H1 (cell line): ENCODE results near the gene KNOP1. TPM values are rescaled to one million over a fixed set of nuclear protein-coding genes. Genes with fewer than 3 reads are reported as not detected.

Experiments used
- CTCF ChIA-PET: fragments of 300-600 bp; sonication (Branson Sonifier 250); formaldehyde crosslinking; loops from one replicate; lab custom pipeline; 2021; ENCODE audit not compliant: partially characterized antibody; lab: Charles Lee
- POLR2A ChIA-PET: fragments of 300-600 bp; sonication (Branson Sonifier 250); formaldehyde crosslinking; loops from one replicate; lab custom pipeline; 2021; ENCODE audit warnings: inconsistent platforms; ENCODE audit not compliant: partially characterized antibody; lab: Charles Lee
- DNase-seq, 2 experiments: peaks; one replicate each; pipeline versions ENCODE4 v3.0.0 to v3.0.0-alpha.2; 2010 to 2022; ENCODE audit warnings: low spot score in 2 of 2, low read depth in 1 of 2, mixed read lengths in 1 of 2
- FAIRE-seq: peaks from 2 replicates; lab custom pipeline; 2011; peaks lifted over from hg19 to GRCh38; lab: Jason Lieb, UNC
- H2AFZ ChIP-seq: 2 replicates; pipeline ENCODE4 v1.8.1; 2012; ENCODE audit warnings: low read length, inconsistent platforms
- H2AK5ac ChIP-seq: 2 replicates; pipeline ENCODE4 v1.6.1; 2013; ENCODE audit warnings: low read depth, low read length
- H2BK120ac ChIP-seq: replicated peaks from 2 replicates; pipeline ENCODE3; 2013; ENCODE audit warnings: low read depth, low read length, inconsistent platforms
- H2BK12ac ChIP-seq: 2 replicates; pipeline ENCODE4 v1.6.1; 2013; ENCODE audit warnings: low read depth, low read length
- H2BK15ac ChIP-seq: 2 replicates; pipeline ENCODE4 v1.6.1; 2013; ENCODE audit warnings: low read length
- H2BK20ac ChIP-seq: 2 replicates; pipeline ENCODE4 v1.6.1; 2013; ENCODE audit warnings: low read length
- H2BK5ac ChIP-seq: 2 replicates; pipeline ENCODE4 v1.6.1; 2013; ENCODE audit warnings: low read depth, low read length
- H3K14ac ChIP-seq: 2 replicates; pipeline ENCODE4 v1.6.1; 2013; ENCODE audit warnings: inconsistent platforms; ENCODE audit not compliant: insufficient read length
- H3K18ac ChIP-seq: 2 replicates; pipeline ENCODE4 v1.6.1; 2013; ENCODE audit warnings: low read length; ENCODE audit errors: extremely low read depth
- H3K23ac ChIP-seq: 2 replicates; pipeline ENCODE4 v1.6.1; 2013; ENCODE audit warnings: inconsistent platforms; ENCODE audit not compliant: insufficient read length
- H3K23me2 ChIP-seq: 2 replicates; pipeline ENCODE4 v1.6.1; 2013; ENCODE audit warnings: low read depth, low read length
- H3K27ac ChIP-seq: 2 replicates; pipeline ENCODE4 v1.6.1; 2011; ENCODE audit warnings: low read depth, low read length, inconsistent platforms
- H3K27me3 ChIP-seq, 4 experiments: replicated peaks in 1 of 4; 1 replicate in 1 of 4; 2 replicates in 3 of 4; pipeline versions ENCODE4 v1.6.1 to v1.8.1; 2011 to 2013; ENCODE audit warnings: low read length in 3 of 4, mild to moderate bottlenecking in 3 of 4, inconsistent platforms in 2 of 4, mixed read lengths in 2 of 4, moderate library complexity in 1 of 4; ENCODE audit not compliant: control insufficient read depth in 3 of 4, insufficient read depth in 3 of 4; ENCODE audit errors: extremely low read depth in 1 of 4
- H3K36me3 ChIP-seq, 4 experiments: 2 replicates each; pipeline versions ENCODE4 v1.6.1 to v1.8.1; 2011 to 2013; ENCODE audit warnings: mild to moderate bottlenecking in 4 of 4, low read length in 3 of 4, moderate library complexity in 2 of 4, control low read depth in 1 of 4, inconsistent platforms in 1 of 4; ENCODE audit not compliant: insufficient read depth in 4 of 4, control insufficient read depth in 2 of 4
- H3K4ac ChIP-seq: replicated peaks from 2 replicates; pipeline ENCODE3; 2013; ENCODE audit warnings: low read length, low read depth, mixed read lengths, inconsistent platforms; ENCODE audit not compliant: insufficient read length
- H3K4me1 ChIP-seq, 4 experiments: replicated peaks in 1 of 4; 1 replicate in 1 of 4; 2 replicates in 3 of 4; pipeline versions ENCODE4 v1.6.1 to v1.8.1; 2011 to 2013; ENCODE audit warnings: low read length in 3 of 4, inconsistent platforms in 2 of 4, mixed read lengths in 1 of 4; ENCODE audit not compliant: insufficient read depth in 4 of 4, control insufficient read depth in 3 of 4
- H3K4me2 ChIP-seq, 2 experiments: 2 replicates each; pipeline versions ENCODE4 v1.6.1 to v1.8.1; 2011 to 2013; ENCODE audit warnings: low read depth in 2 of 2, low read length in 2 of 2, control low read depth in 1 of 2, inconsistent platforms in 1 of 2, mild to moderate bottlenecking in 1 of 2; ENCODE audit not compliant: insufficient read depth in 1 of 2
- H3K4me3 ChIP-seq, 4 experiments: fragments of 200-600, 300-600 bp in 1 of 4; sonication (generic), shearing (Covaris generic), sonication (Bioruptor Twin) in 1 of 4; 2 replicates each; pipeline versions ENCODE4 v1.5.1 to v1.8.1; 2011 to 2016; ENCODE audit warnings: low read length in 4 of 4, low read depth in 3 of 4, control low read depth in 2 of 4, inconsistent platforms in 2 of 4, mild to moderate bottlenecking in 2 of 4, mixed read lengths in 1 of 4, moderate library complexity in 1 of 4; ENCODE audit not compliant: insufficient read depth in 2 of 4; ENCODE audit errors: extremely low read depth in 1 of 4
- H3K56ac ChIP-seq: replicated peaks from 2 replicates; pipeline ENCODE3; 2013; ENCODE audit warnings: low read depth, mild to moderate bottlenecking, mixed read lengths, low read length, inconsistent platforms; ENCODE audit not compliant: insufficient read length
- H3K79me1 ChIP-seq: 2 replicates; pipeline ENCODE4 v1.6.1; 2013; ENCODE audit warnings: low read depth, low read length, control low read depth
- H3K79me2 ChIP-seq, 2 experiments: 2 replicates each; pipeline versions ENCODE4 v1.6.1 to v1.8.1; 2012 to 2013; ENCODE audit warnings: low read length in 2 of 2, mild to moderate bottlenecking in 2 of 2, inconsistent platforms in 1 of 2; ENCODE audit not compliant: insufficient read depth in 2 of 2, control insufficient read depth in 1 of 2
- H3K9ac ChIP-seq, 4 experiments: replicated peaks in 1 of 4; 1 replicate in 1 of 4; 2 replicates in 3 of 4; pipeline versions ENCODE4 v1.6.1 to v1.8.1; 2011 to 2013; ENCODE audit warnings: low read depth in 3 of 4, low read length in 3 of 4, control low read depth in 2 of 4, mild to moderate bottlenecking in 2 of 4, moderate library complexity in 2 of 4, inconsistent platforms in 1 of 4; ENCODE audit errors: extremely low read depth in 1 of 4
- H3K9me3 ChIP-seq, 2 experiments: 2 replicates each; pipeline versions ENCODE4 v1.6.1 to v1.8.1; 2012 to 2013; ENCODE audit warnings: mild to moderate bottlenecking in 2 of 2, moderate library complexity in 2 of 2, control low read depth in 1 of 2, inconsistent platforms in 1 of 2, low read depth in 1 of 2, low read length in 1 of 2, mixed read lengths in 1 of 2; ENCODE audit not compliant: insufficient read depth in 2 of 2
- H4K20me1 ChIP-seq, 2 experiments: replicated peaks in 1 of 2; 2 replicates each; pipeline versions ENCODE3 to v1.8.1; 2011 to 2013; ENCODE audit warnings: inconsistent platforms in 2 of 2, low read length in 2 of 2, mild to moderate bottlenecking in 1 of 2; ENCODE audit not compliant: insufficient read depth in 2 of 2, control insufficient read depth in 1 of 2
- H4K5ac ChIP-seq: 2 replicates; pipeline ENCODE4 v1.6.1; 2013; ENCODE audit warnings: low read length, low read depth, mixed read lengths, inconsistent platforms; ENCODE audit not compliant: insufficient read length
- H4K8ac ChIP-seq: 2 replicates; pipeline ENCODE4 v1.8.0; 2013; ENCODE audit warnings: mild to moderate bottlenecking, moderate library complexity, low read length, inconsistent platforms; ENCODE audit not compliant: insufficient read depth; ENCODE audit errors: extremely low read depth
- H4K91ac ChIP-seq: replicated peaks from 2 replicates; pipeline ENCODE3; 2013; ENCODE audit warnings: low read length, mixed read lengths, inconsistent platforms; ENCODE audit not compliant: insufficient read length
- CHD2 ChIP-seq: IDR thresholded peaks from 2 replicates; pipeline ENCODE4 v1.6.1; 2012; ENCODE audit warnings: low read length, improper control_type of control experiment
- SIX5 ChIP-seq: IDR thresholded peaks from 2 replicates; pipeline ENCODE4 v1.6.1; 2011; ENCODE audit warnings: mild to moderate bottlenecking, low read depth, low read length
- SRF ChIP-seq: IDR thresholded peaks from 2 replicates; pipeline ENCODE4 v1.6.1; 2011; ENCODE audit warnings: mild to moderate bottlenecking, low read depth, low read length, moderate library complexity
- TBP ChIP-seq: IDR thresholded peaks from 2 replicates; pipeline ENCODE4 v1.6.1; 2011; ENCODE audit warnings: low read depth, low read length, improper control_type of control experiment
- TEAD4 ChIP-seq: IDR thresholded peaks from 2 replicates; pipeline ENCODE4 v1.6.1; 2012; ENCODE audit warnings: low read depth, low read length, inconsistent platforms, mixed read lengths
- USF2 ChIP-seq: IDR thresholded peaks from 2 replicates; pipeline ENCODE4 v1.6.1; 2011; ENCODE audit warnings: low read length, improper control_type of control experiment
- WGBS, 2 experiments: shearing (Covaris generic) in 1 of 2; methylation state at CpG; one replicate each; pipeline versions ENCODE4 v1.1.6 to v1.1.7; 2013 to 2015; ENCODE audit warnings: low lambda C conversion rate in 2 of 2, mixed read lengths in 2 of 2, inconsistent platforms in 1 of 2, low coverage in 1 of 2, missing lambda C conversion rate in 1 of 2; ENCODE audit not compliant: insufficient replicate concordance in 2 of 2, insufficient coverage in 1 of 2, insufficient read length in 1 of 2; ENCODE audit errors: extremely low coverage in 1 of 2, missing lambda C conversion rate in 1 of 2; 5-methylcytosine and 5-hydroxymethylcytosine counted together
- polyA plus RNA-seq, 7 experiments: library from polyadenylated mRNA; depleted of rRNA in 3 of 7; stranded (reverse) in 5 of 7; unstranded in 2 of 7; fragments of >200 nt in 5 of 7; fragments of 200-250 nt in 2 of 7; gene quantifications; 1 replicate in 5 of 7; 2 replicates in 1 of 7; 4 replicates in 1 of 7; pipeline versions ENCODE4 v1.2.1 to v1.2.3, GENCODE V29; 2011 to 2013; ENCODE audit warnings: missing spikeins in 2 of 7, mixed read lengths in 2 of 7
- total RNA-seq: library from RNA; stranded (reverse); fragmentation: NEBNext Ultra II Directional; extraction: Animal tissue kit (Norgen Biotek cat#: 25700); gene quantifications from 2 replicates; pipeline ENCODE4 v1.2.1, GENCODE V29; 2021

Gene KNOP1
- total and polyA plus RNA-seq, 2 of the 8 experiments (the other 6 are each of a cell fraction or from before 2014, with no cell fraction given), result 21.6 to 87.9 TPM

DNA sequence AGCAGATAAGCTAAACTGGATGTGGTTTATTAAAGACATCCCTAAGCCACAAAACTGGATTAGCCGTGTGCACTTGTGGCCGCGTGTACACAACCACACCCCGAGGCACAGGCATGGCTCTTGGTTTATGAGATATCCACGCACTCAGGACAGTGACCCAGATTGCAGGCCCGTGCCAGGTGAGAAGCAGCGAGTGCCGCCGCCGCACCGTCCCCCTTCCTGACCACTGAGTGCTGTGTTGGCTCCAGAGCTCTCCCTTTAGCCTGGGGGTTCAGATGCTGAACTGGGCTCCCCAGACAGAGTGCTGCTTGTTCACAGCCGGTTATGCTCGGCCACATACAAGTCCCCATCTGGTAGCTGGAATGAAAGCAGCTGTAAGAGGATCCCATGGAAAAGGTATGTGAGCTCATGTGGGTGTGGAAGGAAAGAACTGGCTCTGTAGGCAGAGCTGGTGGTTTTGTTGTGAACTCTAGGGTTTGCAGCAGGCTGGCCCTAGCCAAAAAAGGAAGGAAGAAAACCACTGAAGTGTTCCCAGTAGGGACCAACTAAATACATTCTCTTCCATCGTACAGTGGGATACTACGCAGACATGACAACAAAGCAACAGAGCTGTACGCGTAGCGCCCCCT lies 29.5 kb downstream of the KNOP1 start:
- no peak overlapping the region for H3K14ac ChIP-seq
- peaks cover 5 to 24% (median 15%) of the 10 kb centered on the region in 4 experiments for H3K36me3 ChIP-seq
- no peaks in the 10 kb centered on the region for H3K79me2 ChIP-seq
- CTCF ChIA-PET, result interaction anchor here (0.9 to 1.7 kb wide), 6 partner anchors 9 to 219 kb away, joined by 3 to 9 read pairs (median 4); no protein-coding TSS in a partner anchor
- H2AFZ ChIP-seq, result no peak overlapping the region
- 97% methylated on average over 15 of the region's 18 CpGs; no CpG with 5 or more reads in 1 of the 2 experiments for WGBS, 2 experiments
- no peak overlapping the region for H2BK12ac ChIP-seq
- H2BK120ac ChIP-seq, result no peak overlapping the region
- no peak overlapping the region for H3K18ac ChIP-seq
- no peaks in the 10 kb centered on the region for H3K4me1 ChIP-seq
- no peak overlapping the region for H4K5ac ChIP-seq
- no peak overlapping the region for H3K56ac ChIP-seq
- H2BK5ac ChIP-seq, result no peak overlapping the region; the same call in 1 of the 2 replicates
- FAIRE-seq, result no peak
- H3K79me1 ChIP-seq, result no peaks in the 10 kb centered on the region
- no peak overlapping the region for H3K4me2 ChIP-seq
- no peak overlapping the region for H2AK5ac ChIP-seq
- H3K23ac ChIP-seq, result no peak overlapping the region
- H3K27me3 ChIP-seq, result no peaks in the 10 kb centered on the region
- peaks cover 0 to 5% of the 10 kb centered on the region in 2 experiments; a peak in 2 of 4 replicates for H3K9me3 ChIP-seq
- no peaks in the 10 kb centered on the region for H3K23me2 ChIP-seq
- H3K27ac ChIP-seq, result no peak overlapping the region
- no peak overlapping the region for H2BK15ac ChIP-seq
- no peak overlapping the region for H4K91ac ChIP-seq
- TF ChIP-seq USF2, result no peak
- no peak for TF ChIP-seq TBP
- no peak for TF ChIP-seq SRF
- no peak for TF ChIP-seq SIX5
- no peak for TF ChIP-seq CHD2
- no peak for TF ChIP-seq TEAD4
- H4K20me1 ChIP-seq, result no peaks in the 10 kb centered on the region
- no peak overlapping the region for H3K4ac ChIP-seq
- no peak overlapping the region for H2BK20ac ChIP-seq
- POLR2A ChIA-PET, result interaction anchor here (0.6 to 2.8 kb wide), 7 partner anchors 10 to 168 kb away, joined by 3 to 23 read pairs (median 3); partner anchors contain the start of gene VPS35L
- no peak overlapping the region for H3K4me3 ChIP-seq
- DNase-seq, result no peak
- no peak overlapping the region for H3K9ac ChIP-seq
- H4K8ac ChIP-seq, result no peak overlapping the region
